ENCODE results near the gene GALNT18. TPM values are rescaled to one million over a fixed set of nuclear protein-coding genes. Genes with fewer than 3 reads are reported as not detected.

GALNT18 gene
- total RNA-seq, 1 donor = 4.7 TPM

GRCh38 chr11:11313902-11314692 lies 307.7 kb downstream of the GALNT18 start:
- H3K4me1 ChIP-seq (ENCODE audit: insufficient read depth, low read length) = peaks cover 9% of the 10 kb centered on the region
- H3K79me2 ChIP-seq (ENCODE audit: insufficient read depth, low read length) = no peaks in the 10 kb centered on the region
- H3K9me3 ChIP-seq (ENCODE audit: low read depth, low read length) = no peaks in the 10 kb centered on the region
- no peak overlapping the region for H2AFZ ChIP-seq (ENCODE audit: low read length)
- DNase-seq (ENCODE audit: insufficient read length, low spot score, missing footprints) = no peak
- no peaks in the 10 kb centered on the region for H4K20me1 ChIP-seq (ENCODE audit: insufficient read depth, low read length)
- no peaks in the 10 kb centered on the region for H3K36me3 ChIP-seq (ENCODE audit: insufficient read depth, low read length)
- TF ChIP-seq, protein P1, sequence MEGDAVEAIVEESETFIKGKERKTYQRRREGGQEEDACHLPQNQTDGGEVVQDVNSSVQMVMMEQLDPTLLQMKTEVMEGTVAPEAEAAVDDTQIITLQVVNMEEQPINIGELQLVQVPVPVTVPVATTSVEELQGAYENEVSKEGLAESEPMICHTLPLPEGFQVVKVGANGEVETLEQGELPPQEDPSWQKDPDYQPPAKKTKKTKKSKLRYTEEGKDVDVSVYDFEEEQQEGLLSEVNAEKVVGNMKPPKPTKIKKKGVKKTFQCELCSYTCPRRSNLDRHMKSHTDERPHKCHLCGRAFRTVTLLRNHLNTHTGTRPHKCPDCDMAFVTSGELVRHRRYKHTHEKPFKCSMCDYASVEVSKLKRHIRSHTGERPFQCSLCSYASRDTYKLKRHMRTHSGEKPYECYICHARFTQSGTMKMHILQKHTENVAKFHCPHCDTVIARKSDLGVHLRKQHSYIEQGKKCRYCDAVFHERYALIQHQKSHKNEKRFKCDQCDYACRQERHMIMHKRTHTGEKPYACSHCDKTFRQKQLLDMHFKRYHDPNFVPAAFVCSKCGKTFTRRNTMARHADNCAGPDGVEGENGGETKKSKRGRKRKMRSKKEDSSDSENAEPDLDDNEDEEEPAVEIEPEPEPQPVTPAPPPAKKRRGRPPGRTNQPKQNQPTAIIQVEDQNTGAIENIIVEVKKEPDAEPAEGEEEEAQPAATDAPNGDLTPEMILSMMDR (IDR thresholded peaks at IDR 0.05; ENCODE audit: extremely low read depth, low read depth, low read length) = no peak
- H3K27ac ChIP-seq (ENCODE audit: low read depth, low read length) = no peak overlapping the region
- no peak overlapping the region for H3K4me3 ChIP-seq (ENCODE audit: insufficient read depth, low read length)
- no peak overlapping the region for H3K4me2 ChIP-seq (ENCODE audit: insufficient read depth, low read length)
- no peaks in the 10 kb centered on the region for H3K27me3 ChIP-seq (ENCODE audit: insufficient read depth, low read length)

GRCh38 chr11:11313426-11313825 lies 308.4 kb downstream of the GALNT18 start:
- no peak overlapping the region for H2AFZ ChIP-seq (ENCODE audit: low read length)
- no peaks in the 10 kb centered on the region for H3K27me3 ChIP-seq (ENCODE audit: insufficient read depth, low read length)
- TF ChIP-seq, protein P1 (IDR thresholded peaks at IDR 0.05; ENCODE audit: extremely low read depth, low read depth, low read length) = no peak
- peaks cover 9% of the 10 kb centered on the region for H3K4me1 ChIP-seq (ENCODE audit: insufficient read depth, low read length)
- DNase-seq (ENCODE audit: insufficient read length, low spot score, missing footprints) = no peak
- no peaks in the 10 kb centered on the region for H3K9me3 ChIP-seq (ENCODE audit: low read depth, low read length)
- H3K79me2 ChIP-seq (ENCODE audit: insufficient read depth, low read length) = no peaks in the 10 kb centered on the region
- no peak overlapping the region for H3K4me2 ChIP-seq (ENCODE audit: insufficient read depth, low read length)
- no peaks in the 10 kb centered on the region for H4K20me1 ChIP-seq (ENCODE audit: insufficient read depth, low read length)
- no peak overlapping the region for H3K27ac ChIP-seq (ENCODE audit: low read depth, low read length)
- no peaks in the 10 kb centered on the region for H3K36me3 ChIP-seq (ENCODE audit: insufficient read depth, low read length)
- no peak overlapping the region for H3K4me3 ChIP-seq (ENCODE audit: insufficient read depth, low read length)

DNA sequence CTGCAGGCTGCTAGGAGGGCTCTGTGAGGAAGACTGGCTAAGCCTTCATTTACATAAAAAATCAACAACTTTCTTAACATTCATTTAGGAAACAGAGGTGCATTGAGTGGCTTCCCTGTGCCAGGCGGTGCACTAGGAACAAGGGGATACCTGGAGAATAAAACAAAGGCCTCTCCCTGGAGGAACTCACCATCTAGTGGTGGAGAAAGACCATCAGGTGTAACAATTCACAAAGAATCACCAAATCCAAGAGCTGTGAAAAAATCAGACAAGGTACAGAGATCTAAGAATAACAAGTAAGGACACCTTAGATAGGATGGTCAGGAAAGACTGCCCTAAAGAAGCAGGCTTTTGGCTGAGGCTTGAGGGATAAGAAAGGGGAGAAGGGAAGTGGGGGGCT lies 309.1 kb downstream of the GALNT18 start:
- no peaks in the 10 kb centered on the region for H4K20me1 ChIP-seq (ENCODE audit: insufficient read depth, low read length)
- no peaks in the 10 kb centered on the region for H3K9me3 ChIP-seq (ENCODE audit: low read depth, low read length)
- H3K27me3 ChIP-seq (ENCODE audit: insufficient read depth, low read length) = no peaks in the 10 kb centered on the region
- H2AFZ ChIP-seq (ENCODE audit: low read length) = no peak overlapping the region
- peaks cover 9% of the 10 kb centered on the region for H3K4me1 ChIP-seq (ENCODE audit: insufficient read depth, low read length)
- TF ChIP-seq, protein P1 (IDR thresholded peaks at IDR 0.05; ENCODE audit: extremely low read depth, low read depth, low read length) = no peak
- H3K36me3 ChIP-seq (ENCODE audit: insufficient read depth, low read length) = no peaks in the 10 kb centered on the region
- H3K4me3 ChIP-seq (ENCODE audit: insufficient read depth, low read length) = no peak overlapping the region
- H3K4me2 ChIP-seq (ENCODE audit: insufficient read depth, low read length) = no peak overlapping the region
- no peak overlapping the region for H3K27ac ChIP-seq (ENCODE audit: low read depth, low read length)
- H3K79me2 ChIP-seq (ENCODE audit: insufficient read depth, low read length) = no peaks in the 10 kb centered on the region
- DNase-seq (ENCODE audit: insufficient read length, low spot score, missing footprints) = no peak

- TF ChIP-seq, protein P1 (IDR thresholded peaks at IDR 0.05; ENCODE audit: extremely low read depth, low read depth, low read length) = no peak
- no peak overlapping the region for H3K4me2 ChIP-seq (ENCODE audit: insufficient read depth, low read length)
- DNase-seq (ENCODE audit: insufficient read length, low spot score, missing footprints) = no peak
Measured at GRCh38 chr11:11311169-11311568, 310.6 kb downstream of the GALNT18 start.

More at GRCh38 chr11:11311169-11311568, 310.6 kb downstream of the GALNT18 start:
- Histone ChIP-seq H3K27me3 (ENCODE audit: insufficient read depth, low read length) (no peaks in the 10 kb centered on the region), H3K4me3 (ENCODE audit: insufficient read depth, low read length) (no peak overlapping the region), H3K79me2 (ENCODE audit: insufficient read depth, low read length) (no peaks in the 10 kb centered on the region), H3K27ac (ENCODE audit: low read depth, low read length) (no peak overlapping the region), H2AFZ (ENCODE audit: low read length) (no peak overlapping the region), H3K9me3 (ENCODE audit: low read depth, low read length) (no peaks in the 10 kb centered on the region), H4K20me1 (ENCODE audit: insufficient read depth, low read length) (no peaks in the 10 kb centered on the region), H3K36me3 (ENCODE audit: insufficient read depth, low read length) (no peaks in the 10 kb centered on the region), H3K4me1 (ENCODE audit: insufficient read depth, low read length) (peaks cover 9% of the 10 kb centered on the region)

Measured in osteoblast (primary cell).